HUES48 (cell line): ENCODE data around the gene IQGAP1.

Experiments used
- H3K27ac ChIP-seq: one replicate; pipeline ENCODE4 v1.7.0; 2013; ENCODE audit warnings: low read depth, low read length, inconsistent platforms
- H3K27me3 ChIP-seq: 2 replicates; pipeline ENCODE4 v1.6.1; 2013; ENCODE audit warnings: mild to moderate bottlenecking, low read length; ENCODE audit not compliant: control insufficient read depth, insufficient read depth
- H3K36me3 ChIP-seq: 2 replicates; pipeline ENCODE4 v1.6.1; 2013; ENCODE audit warnings: low read length; ENCODE audit not compliant: control insufficient read depth, insufficient read depth
- H3K4me1 ChIP-seq: 2 replicates; pipeline ENCODE4 v1.6.1; 2013; ENCODE audit warnings: mild to moderate bottlenecking, low read length; ENCODE audit not compliant: control insufficient read depth, insufficient read depth
- H3K4me3 ChIP-seq: 2 replicates; pipeline ENCODE4 v1.5.1; 2013; ENCODE audit warnings: mild to moderate bottlenecking, low read depth, low read length
- H3K9ac ChIP-seq: 2 replicates; pipeline ENCODE4 v1.6.1; 2013; ENCODE audit warnings: mild to moderate bottlenecking, low read depth, low read length, moderate library complexity
- H3K9me3 ChIP-seq: 2 replicates; pipeline ENCODE4 v1.6.1; 2013; ENCODE audit warnings: low read length; ENCODE audit not compliant: control insufficient read depth, insufficient read depth

The IQGAP1 gene

GRCh38 chr15:90422043-90422442 lies 34.0 kb downstream of the IQGAP1 start:
- H3K4me3 ChIP-seq: no peak overlapping the region
- H3K9ac ChIP-seq: no peak overlapping the region
- H3K36me3 ChIP-seq: no peaks in the 10 kb centered on the region
- H3K9me3 ChIP-seq: no peaks in the 10 kb centered on the region
- no peak overlapping the region for H3K27ac ChIP-seq
- H3K4me1 ChIP-seq: peaks cover 28% of the 10 kb centered on the region
- no peaks in the 10 kb centered on the region for H3K27me3 ChIP-seq

GRCh38 chr15:90422936-90423335 lies 34.9 kb downstream of the IQGAP1 start:
- Histone ChIP-seq H3K9ac (no peak overlapping the region), H3K4me3 (no peak overlapping the region), H3K9me3 (no peaks in the 10 kb centered on the region), H3K36me3 (no peaks in the 10 kb centered on the region), H3K4me1 (peaks cover 28% of the 10 kb centered on the region), H3K27me3 (no peaks in the 10 kb centered on the region), H3K27ac (no peak overlapping the region)

- Histone ChIP-seq H3K4me3 (no peak overlapping the region), H3K9me3 (no peaks in the 10 kb centered on the region), H3K4me1 (peaks cover 26% of the 10 kb centered on the region), H3K36me3 (0 out of 2 replicates have a peak, but pooled peaks cover 5% of the 10 kb centered on the region), H3K27ac (no peak overlapping the region), H3K27me3 (no peaks in the 10 kb centered on the region), H3K9ac (no peak overlapping the region)
Observed at GRCh38 chr15:90423801-90424319, 35.8 kb downstream of the IQGAP1 start.

GRCh38 chr15:90425726-90426346 lies 37.8 kb downstream of the IQGAP1 start:
- Histone ChIP-seq H3K27ac (no peak overlapping the region), H3K4me1 (peaks cover 8% of the 10 kb centered on the region), H3K9me3 (no peaks in the 10 kb centered on the region), H3K36me3 (peaks cover 11% of the 10 kb centered on the region; the same call in 1 of the 2 replicates), H3K4me3 (no peak overlapping the region), H3K27me3 (no peaks in the 10 kb centered on the region), H3K9ac (no peak overlapping the region)

- Histone ChIP-seq H3K9me3 (no peaks in the 10 kb centered on the region), H3K4me3 (no peak overlapping the region), H3K27me3 (no peaks in the 10 kb centered on the region), H3K4me1 (peaks cover 8% of the 10 kb centered on the region), H3K27ac (no peak overlapping the region), H3K9ac (no peak overlapping the region), H3K36me3 (peaks cover 11% of the 10 kb centered on the region; the same call in 1 of the 2 replicates)
Observed at GRCh38 chr15:90427185-90427584, 39.1 kb downstream of the IQGAP1 start.

- H3K27me3 ChIP-seq: no peaks in the 10 kb centered on the region
- H3K27ac ChIP-seq: no peak overlapping the region
Observed at GRCh38 chr15:90432253-90432652, 44.2 kb downstream of the IQGAP1 start.

GRCh38 chr15:90435652-90436337 lies 47.8 kb downstream of the IQGAP1 start:
- Histone ChIP-seq H3K27me3 (no peaks in the 10 kb centered on the region), H3K36me3 (peaks cover 42% of the 10 kb centered on the region), H3K9me3 (no peaks in the 10 kb centered on the region), H3K4me3 (no peak overlapping the region), H3K9ac (no peak overlapping the region), H3K4me1 (no peaks in the 10 kb centered on the region), H3K27ac (no peak overlapping the region)

More at GRCh38 chr15:90432253-90432652, 44.2 kb downstream of the IQGAP1 start:
- H3K9me3 ChIP-seq: no peaks in the 10 kb centered on the region
- H3K36me3 ChIP-seq: peaks cover 36% of the 10 kb centered on the region
- no peaks in the 10 kb centered on the region for H3K4me1 ChIP-seq
- no peak overlapping the region for H3K4me3 ChIP-seq
- H3K9ac ChIP-seq: no peak overlapping the region

- no peaks in the 10 kb centered on the region for H3K4me1 ChIP-seq
- H3K4me3 ChIP-seq: no peak overlapping the region
- H3K9ac ChIP-seq: no peak overlapping the region
- H3K27ac ChIP-seq: no peak overlapping the region
- H3K9me3 ChIP-seq: no peaks in the 10 kb centered on the region
- H3K27me3 ChIP-seq: no peaks in the 10 kb centered on the region
- H3K36me3 ChIP-seq: peaks cover 52% of the 10 kb centered on the region
Observed at GRCh38 chr15:90436952-90437351, 48.9 kb downstream of the IQGAP1 start.

- H3K4me1 ChIP-seq: no peaks in the 10 kb centered on the region
- H3K27ac ChIP-seq: no peak overlapping the region
- no peaks in the 10 kb centered on the region for H3K27me3 ChIP-seq
- H3K4me3 ChIP-seq: no peak overlapping the region
- H3K36me3 ChIP-seq: peaks cover 57% of the 10 kb centered on the region
- no peaks in the 10 kb centered on the region for H3K9me3 ChIP-seq
- no peak overlapping the region for H3K9ac ChIP-seq
Observed at GRCh38 chr15:90437516-90437915, 49.5 kb downstream of the IQGAP1 start.

GRCh38 chr15:90439946-90440345 lies 51.9 kb downstream of the IQGAP1 start:
- Histone ChIP-seq H3K9ac (no peak overlapping the region), H3K4me1 (no peaks in the 10 kb centered on the region), H3K9me3 (no peaks in the 10 kb centered on the region), H3K27me3 (no peaks in the 10 kb centered on the region), H3K4me3 (no peak overlapping the region), H3K36me3 (peaks cover 63% of the 10 kb centered on the region), H3K27ac (no peak overlapping the region)

- H3K4me3 ChIP-seq: no peak overlapping the region
- H3K4me1 ChIP-seq: no peaks in the 10 kb centered on the region
- H3K36me3 ChIP-seq: peaks cover 64% of the 10 kb centered on the region
- no peaks in the 10 kb centered on the region for H3K9me3 ChIP-seq
- H3K27me3 ChIP-seq: no peaks in the 10 kb centered on the region
- no peak overlapping the region for H3K27ac ChIP-seq
- no peak overlapping the region for H3K9ac ChIP-seq
Observed at GRCh38 chr15:90441027-90441426, 53.0 kb downstream of the IQGAP1 start.
